ENCODE measurements around the gene CCDC136. TPM values are rescaled to one million over a fixed set of nuclear protein-coding genes. Genes with fewer than 3 reads are reported as not detected.

Gene CCDC136
- total RNA-seq, 2 donors from 2014 or later: 46.0 to 51.2 TPM

GRCh38 chr7:128794020-128794419 is 2.3 kb downstream of the CCDC136 start:
- no peaks in the 10 kb centered on the region for H3K4me1 ChIP-seq (ENCODE audit: control insufficient read depth, insufficient read depth, low read length)
- no peak overlapping the region for H3K9ac ChIP-seq (ENCODE audit: extremely low read depth, low read length, poor library complexity, severe bottlenecking)
- H3K27ac ChIP-seq (ENCODE audit: low read depth, low read length): no peak overlapping the region
- 89 to 90% methylated on average over 3 of the region's 3 CpGs for WGBS, 2 experiments (ENCODE audit: insufficient coverage in 1 of 2, insufficient read length in 1 of 2)
- Mint-ChIP-seq H3K4me3 (no peak overlapping the region), H3K4me1 (peaks cover 7% of the 10 kb centered on the region), H3K27ac (no peak overlapping the region), H3K9me3 (no peaks in the 10 kb centered on the region), H3K27me3 (ENCODE audit: insufficient read depth) (peaks cover 16% of the 10 kb centered on the region), H3K36me3 (ENCODE audit: low read depth) (peaks cover 30% of the 10 kb centered on the region)
- DNase-seq: no peak
- H3K27me3 ChIP-seq (ENCODE audit: control insufficient read depth, insufficient read depth, low read length, poor library complexity, severe bottlenecking): peaks cover 20% of the 10 kb centered on the region
- peak; percentile 35 for TF ChIP-seq CTCF (conservative IDR thresholded peaks at IDR 0.05)
- no peak overlapping the region for H3K4me3 ChIP-seq (ENCODE audit: low read length)
- H3K9me3 ChIP-seq (ENCODE audit: control insufficient read depth, low read length): no peaks in the 10 kb centered on the region
- H3K36me3 ChIP-seq (ENCODE audit: control insufficient read depth, insufficient read depth, low read length): no peaks in the 10 kb centered on the region

- Histone ChIP-seq H3K36me3 (ENCODE audit: control insufficient read depth, insufficient read depth, low read length) (no peaks in the 10 kb centered on the region), H3K9ac (ENCODE audit: extremely low read depth, low read length, poor library complexity, severe bottlenecking) (no peak overlapping the region), H3K4me3 (ENCODE audit: low read length) (no peak overlapping the region), H3K27ac (ENCODE audit: low read depth, low read length) (no peak overlapping the region), H3K27me3 (ENCODE audit: control insufficient read depth, insufficient read depth, low read length, poor library complexity, severe bottlenecking) (peaks cover 16% of the 10 kb centered on the region), H3K9me3 (ENCODE audit: control insufficient read depth, low read length) (no peaks in the 10 kb centered on the region), H3K4me1 (ENCODE audit: control insufficient read depth, insufficient read depth, low read length) (no peaks in the 10 kb centered on the region)
- H3K4me3 Mint-ChIP-seq: no peak overlapping the region
- WGBS, 2 experiments (ENCODE audit: insufficient coverage in 1 of 2, insufficient read length in 1 of 2): 92 to 100% methylated on average over 7 to 8 of the region's 8 CpGs
- H3K27ac Mint-ChIP-seq: no peak overlapping the region
- peaks cover 7% of the 10 kb centered on the region for H3K4me1 Mint-ChIP-seq
- peaks cover 30% of the 10 kb centered on the region for H3K36me3 Mint-ChIP-seq (ENCODE audit: low read depth)
- H3K9me3 Mint-ChIP-seq: no peaks in the 10 kb centered on the region
- TF ChIP-seq CTCF (conservative IDR thresholded peaks at IDR 0.05): no peak
- no peak for DNase-seq
- H3K27me3 Mint-ChIP-seq (ENCODE audit: insufficient read depth): peaks cover 12% of the 10 kb centered on the region
Measured at GRCh38 chr7:128794436-128794835, 2.7 kb downstream of the CCDC136 start.

- H3K9me3 ChIP-seq (ENCODE audit: control insufficient read depth, low read length): no peaks in the 10 kb centered on the region
- TF ChIP-seq CTCF (conservative IDR thresholded peaks at IDR 0.05): no peak
- Mint-ChIP-seq H3K4me3 (no peak overlapping the region), H3K9me3 (no peaks in the 10 kb centered on the region), H3K27me3 (ENCODE audit: insufficient read depth) (peaks cover 6% of the 10 kb centered on the region), H3K36me3 (ENCODE audit: low read depth) (peaks cover 30% of the 10 kb centered on the region), H3K4me1 (peaks cover 6% of the 10 kb centered on the region), H3K27ac (no peak overlapping the region)
- no peak overlapping the region for H3K27ac ChIP-seq (ENCODE audit: low read depth, low read length)
- H3K27me3 ChIP-seq (ENCODE audit: control insufficient read depth, insufficient read depth, low read length, poor library complexity, severe bottlenecking): peaks cover 9% of the 10 kb centered on the region
- H3K4me1 ChIP-seq (ENCODE audit: control insufficient read depth, insufficient read depth, low read length): no peaks in the 10 kb centered on the region
- DNase-seq: no peak
- H3K36me3 ChIP-seq (ENCODE audit: control insufficient read depth, insufficient read depth, low read length): no peaks in the 10 kb centered on the region
- no peak overlapping the region for H3K9ac ChIP-seq (ENCODE audit: extremely low read depth, low read length, poor library complexity, severe bottlenecking)
- H3K4me3 ChIP-seq (ENCODE audit: low read length): no peak overlapping the region
- WGBS, 2 experiments (ENCODE audit: insufficient coverage in 1 of 2, insufficient read length in 1 of 2): 90 to 93% methylated on average over 3 to 4 of the region's 4 CpGs
Measured at GRCh38 chr7:128795129-128795528, 3.4 kb downstream of the CCDC136 start.

Measured in endodermal cell (in vitro differentiated cells).